Panc1 (cell line): ENCODE results near the gene CKS1B.

Experiments
- CTCF ChIP-seq: fragments of 450-650 bp; IDR thresholded peaks from 2 replicates; pipeline ENCODE4 v1.5.1; 2017; ENCODE audit warnings: mild to moderate bottlenecking
- POLR2AphosphoS5 ChIP-seq: IDR thresholded peaks from 2 replicates; pipeline ENCODE4 v1.6.1; 2012; ENCODE audit warnings: mild to moderate bottlenecking, low read depth, low read length, moderate library complexity
- SIN3A ChIP-seq: IDR thresholded peaks from 2 replicates; pipeline ENCODE4 v1.6.1; 2012; ENCODE audit warnings: low read depth, mild to moderate bottlenecking, low read length, moderate library complexity, borderline replicate concordance; ENCODE audit not compliant: insufficient read depth

GRCh38 chr1:154948079-154948478, 26.4 kb upstream of the CKS1B start:
- TF ChIP-seq SIN3A (no peak), CTCF (no peak), POLR2AphosphoS5 (no peak)
